H1 (cell line): ENCODE results near the gene PNPLA4. TPM values are rescaled to one million over a fixed set of nuclear protein-coding genes. Genes with fewer than 3 reads are reported as not detected.

ENCODE experiments used
- CTCF ChIA-PET: fragments of 300-600 bp; sonication (Branson Sonifier 250); formaldehyde crosslinking; loops from one replicate; lab custom pipeline; 2021; ENCODE audit not compliant: partially characterized antibody; lab: Charles Lee
- POLR2A ChIA-PET: fragments of 300-600 bp; sonication (Branson Sonifier 250); formaldehyde crosslinking; loops from one replicate; lab custom pipeline; 2021; ENCODE audit warnings: inconsistent platforms; ENCODE audit not compliant: partially characterized antibody; lab: Charles Lee
- DNase-seq, 2 experiments: peaks; one replicate each; pipeline versions ENCODE4 v3.0.0 to v3.0.0-alpha.2; 2010 to 2022; ENCODE audit warnings: low spot score in 2 of 2, low read depth in 1 of 2, mixed read lengths in 1 of 2
- FAIRE-seq: peaks from 2 replicates; lab custom pipeline; 2011; peaks lifted over from hg19 to GRCh38; lab: Jason Lieb, UNC
- H2AFZ ChIP-seq: 2 replicates; pipeline ENCODE4 v1.8.1; 2012; ENCODE audit warnings: low read length, inconsistent platforms
- H2AK5ac ChIP-seq: 2 replicates; pipeline ENCODE4 v1.6.1; 2013; ENCODE audit warnings: low read depth, low read length
- H2BK120ac ChIP-seq: replicated peaks from 2 replicates; pipeline ENCODE3; 2013; ENCODE audit warnings: low read depth, low read length, inconsistent platforms
- H2BK12ac ChIP-seq: 2 replicates; pipeline ENCODE4 v1.6.1; 2013; ENCODE audit warnings: low read depth, low read length
- H2BK15ac ChIP-seq: 2 replicates; pipeline ENCODE4 v1.6.1; 2013; ENCODE audit warnings: low read length
- H2BK20ac ChIP-seq: 2 replicates; pipeline ENCODE4 v1.6.1; 2013; ENCODE audit warnings: low read length
- H2BK5ac ChIP-seq: 2 replicates; pipeline ENCODE4 v1.6.1; 2013; ENCODE audit warnings: low read depth, low read length
- H3K14ac ChIP-seq: 2 replicates; pipeline ENCODE4 v1.6.1; 2013; ENCODE audit warnings: inconsistent platforms; ENCODE audit not compliant: insufficient read length
- H3K18ac ChIP-seq: 2 replicates; pipeline ENCODE4 v1.6.1; 2013; ENCODE audit warnings: low read length; ENCODE audit errors: extremely low read depth
- H3K23ac ChIP-seq: 2 replicates; pipeline ENCODE4 v1.6.1; 2013; ENCODE audit warnings: inconsistent platforms; ENCODE audit not compliant: insufficient read length
- H3K23me2 ChIP-seq: 2 replicates; pipeline ENCODE4 v1.6.1; 2013; ENCODE audit warnings: low read depth, low read length
- H3K27ac ChIP-seq: 2 replicates; pipeline ENCODE4 v1.6.1; 2011; ENCODE audit warnings: low read depth, low read length, inconsistent platforms
- H3K27me3 ChIP-seq, 4 experiments: replicated peaks in 1 of 4; 1 replicate in 1 of 4; 2 replicates in 3 of 4; pipeline versions ENCODE4 v1.6.1 to v1.8.1; 2011 to 2013; ENCODE audit warnings: low read length in 3 of 4, mild to moderate bottlenecking in 3 of 4, inconsistent platforms in 2 of 4, mixed read lengths in 2 of 4, moderate library complexity in 1 of 4; ENCODE audit not compliant: control insufficient read depth in 3 of 4, insufficient read depth in 3 of 4; ENCODE audit errors: extremely low read depth in 1 of 4
- H3K36me3 ChIP-seq, 4 experiments: 2 replicates each; pipeline versions ENCODE4 v1.6.1 to v1.8.1; 2011 to 2013; ENCODE audit warnings: mild to moderate bottlenecking in 4 of 4, low read length in 3 of 4, moderate library complexity in 2 of 4, control low read depth in 1 of 4, inconsistent platforms in 1 of 4; ENCODE audit not compliant: insufficient read depth in 4 of 4, control insufficient read depth in 2 of 4
- H3K4ac ChIP-seq: replicated peaks from 2 replicates; pipeline ENCODE3; 2013; ENCODE audit warnings: low read length, low read depth, mixed read lengths, inconsistent platforms; ENCODE audit not compliant: insufficient read length
- H3K4me1 ChIP-seq, 4 experiments: replicated peaks in 1 of 4; 1 replicate in 1 of 4; 2 replicates in 3 of 4; pipeline versions ENCODE4 v1.6.1 to v1.8.1; 2011 to 2013; ENCODE audit warnings: low read length in 3 of 4, inconsistent platforms in 2 of 4, mixed read lengths in 1 of 4; ENCODE audit not compliant: insufficient read depth in 4 of 4, control insufficient read depth in 3 of 4
- H3K4me2 ChIP-seq, 2 experiments: 2 replicates each; pipeline versions ENCODE4 v1.6.1 to v1.8.1; 2011 to 2013; ENCODE audit warnings: low read depth in 2 of 2, low read length in 2 of 2, control low read depth in 1 of 2, inconsistent platforms in 1 of 2, mild to moderate bottlenecking in 1 of 2; ENCODE audit not compliant: insufficient read depth in 1 of 2
- H3K4me3 ChIP-seq, 4 experiments: fragments of 200-600, 300-600 bp in 1 of 4; sonication (generic), shearing (Covaris generic), sonication (Bioruptor Twin) in 1 of 4; 2 replicates each; pipeline versions ENCODE4 v1.5.1 to v1.8.1; 2011 to 2016; ENCODE audit warnings: low read length in 4 of 4, low read depth in 3 of 4, control low read depth in 2 of 4, inconsistent platforms in 2 of 4, mild to moderate bottlenecking in 2 of 4, mixed read lengths in 1 of 4, moderate library complexity in 1 of 4; ENCODE audit not compliant: insufficient read depth in 2 of 4; ENCODE audit errors: extremely low read depth in 1 of 4
- H3K56ac ChIP-seq: replicated peaks from 2 replicates; pipeline ENCODE3; 2013; ENCODE audit warnings: low read depth, mild to moderate bottlenecking, mixed read lengths, low read length, inconsistent platforms; ENCODE audit not compliant: insufficient read length
- H3K79me1 ChIP-seq: 2 replicates; pipeline ENCODE4 v1.6.1; 2013; ENCODE audit warnings: low read depth, low read length, control low read depth
- H3K79me2 ChIP-seq, 2 experiments: 2 replicates each; pipeline versions ENCODE4 v1.6.1 to v1.8.1; 2012 to 2013; ENCODE audit warnings: low read length in 2 of 2, mild to moderate bottlenecking in 2 of 2, inconsistent platforms in 1 of 2; ENCODE audit not compliant: insufficient read depth in 2 of 2, control insufficient read depth in 1 of 2
- H3K9ac ChIP-seq, 4 experiments: replicated peaks in 1 of 4; 1 replicate in 1 of 4; 2 replicates in 3 of 4; pipeline versions ENCODE4 v1.6.1 to v1.8.1; 2011 to 2013; ENCODE audit warnings: low read depth in 3 of 4, low read length in 3 of 4, control low read depth in 2 of 4, mild to moderate bottlenecking in 2 of 4, moderate library complexity in 2 of 4, inconsistent platforms in 1 of 4; ENCODE audit errors: extremely low read depth in 1 of 4
- H3K9me3 ChIP-seq, 2 experiments: 2 replicates each; pipeline versions ENCODE4 v1.6.1 to v1.8.1; 2012 to 2013; ENCODE audit warnings: mild to moderate bottlenecking in 2 of 2, moderate library complexity in 2 of 2, control low read depth in 1 of 2, inconsistent platforms in 1 of 2, low read depth in 1 of 2, low read length in 1 of 2, mixed read lengths in 1 of 2; ENCODE audit not compliant: insufficient read depth in 2 of 2
- H4K20me1 ChIP-seq, 2 experiments: replicated peaks in 1 of 2; 2 replicates each; pipeline versions ENCODE3 to v1.8.1; 2011 to 2013; ENCODE audit warnings: inconsistent platforms in 2 of 2, low read length in 2 of 2, mild to moderate bottlenecking in 1 of 2; ENCODE audit not compliant: insufficient read depth in 2 of 2, control insufficient read depth in 1 of 2
- H4K5ac ChIP-seq: 2 replicates; pipeline ENCODE4 v1.6.1; 2013; ENCODE audit warnings: low read length, low read depth, mixed read lengths, inconsistent platforms; ENCODE audit not compliant: insufficient read length
- H4K8ac ChIP-seq: 2 replicates; pipeline ENCODE4 v1.8.0; 2013; ENCODE audit warnings: mild to moderate bottlenecking, moderate library complexity, low read length, inconsistent platforms; ENCODE audit not compliant: insufficient read depth; ENCODE audit errors: extremely low read depth
- H4K91ac ChIP-seq: replicated peaks from 2 replicates; pipeline ENCODE3; 2013; ENCODE audit warnings: low read length, mixed read lengths, inconsistent platforms; ENCODE audit not compliant: insufficient read length
- BCL11A ChIP-seq, 2 experiments: IDR thresholded peaks; one replicate each; pipeline ENCODE4 v1.6.1; 2011; ENCODE audit warnings: low read depth in 2 of 2, low read length in 2 of 2, mild to moderate bottlenecking in 2 of 2
- CHD1 ChIP-seq: IDR thresholded peaks from 2 replicates; pipeline ENCODE4 v1.6.1; 2012; ENCODE audit warnings: low read depth, low read length, improper control_type of control experiment
- EGR1 ChIP-seq: IDR thresholded peaks from 2 replicates; pipeline ENCODE4 v1.6.1; 2011; ENCODE audit warnings: low read depth, low read length, borderline replicate concordance
- GABPA ChIP-seq: IDR thresholded peaks from 2 replicates; pipeline ENCODE4 v1.6.1; 2011; ENCODE audit warnings: mild to moderate bottlenecking, low read length, moderate library complexity, borderline replicate concordance; ENCODE audit not compliant: insufficient read depth
- HDAC6 ChIP-seq: IDR thresholded peaks from one replicate; pipeline ENCODE4 v1.7.1; 2012; ENCODE audit warnings: low read depth, mild to moderate bottlenecking, inconsistent platforms, low read length, moderate library complexity
- MAFK ChIP-seq: IDR thresholded peaks from 2 replicates; pipeline ENCODE4 v1.6.1; 2012; ENCODE audit warnings: low read depth, mild to moderate bottlenecking, improper control_type of control experiment, low read length
- NANOG ChIP-seq: IDR thresholded peaks from 2 replicates; pipeline ENCODE4 v1.6.1; 2011; ENCODE audit warnings: low read length, low read depth, mild to moderate bottlenecking, inconsistent platforms; ENCODE audit not compliant: insufficient read depth, poor library complexity, severe bottlenecking
- POLR2A ChIP-seq, 2 experiments: IDR thresholded peaks; 1 replicate in 1 of 2; 2 replicates in 1 of 2; pipeline ENCODE4 v1.6.1; 2011; ENCODE audit warnings: low read depth in 2 of 2, low read length in 2 of 2, mild to moderate bottlenecking in 2 of 2; ENCODE audit errors: control extremely low read depth in 1 of 2
- RAD21 ChIP-seq, 2 experiments: IDR thresholded peaks in 1 of 2; conservative IDR thresholded peaks in 1 of 2; 2 replicates each; pipeline ENCODE4 v1.6.1; 2011; ENCODE audit warnings: low read depth in 2 of 2, low read length in 2 of 2, improper control_type of control experiment in 1 of 2, inconsistent platforms in 1 of 2, mild to moderate bottlenecking in 1 of 2, moderate library complexity in 1 of 2
- RFX5 ChIP-seq: IDR thresholded peaks from 2 replicates; pipeline ENCODE4 v1.6.1; 2011; ENCODE audit warnings: low read depth, low read length, improper control_type of control experiment, borderline replicate concordance
- SP2 ChIP-seq: IDR thresholded peaks from 2 replicates; pipeline ENCODE4 v1.6.1; 2012; ENCODE audit warnings: mild to moderate bottlenecking, low read length, inconsistent platforms
- TAF1 ChIP-seq: IDR thresholded peaks from 2 replicates; pipeline ENCODE4 v1.6.1; 2011; ENCODE audit warnings: mild to moderate bottlenecking, low read depth, low read length
- TBP ChIP-seq: IDR thresholded peaks from 2 replicates; pipeline ENCODE4 v1.6.1; 2011; ENCODE audit warnings: low read depth, low read length, improper control_type of control experiment
- YY1 ChIP-seq: IDR thresholded peaks from 2 replicates; pipeline ENCODE4 v1.6.1; 2011; ENCODE audit warnings: low read depth, mild to moderate bottlenecking, low read length
- WGBS, 2 experiments: shearing (Covaris generic) in 1 of 2; methylation state at CpG; one replicate each; pipeline versions ENCODE4 v1.1.6 to v1.1.7; 2013 to 2015; ENCODE audit warnings: low lambda C conversion rate in 2 of 2, mixed read lengths in 2 of 2, inconsistent platforms in 1 of 2, low coverage in 1 of 2, missing lambda C conversion rate in 1 of 2; ENCODE audit not compliant: insufficient replicate concordance in 2 of 2, insufficient coverage in 1 of 2, insufficient read length in 1 of 2; ENCODE audit errors: extremely low coverage in 1 of 2, missing lambda C conversion rate in 1 of 2; 5-methylcytosine and 5-hydroxymethylcytosine counted together
- polyA plus RNA-seq, 7 experiments: library from polyadenylated mRNA; depleted of rRNA in 3 of 7; stranded (reverse) in 5 of 7; unstranded in 2 of 7; fragments of >200 nt in 5 of 7; fragments of 200-250 nt in 2 of 7; gene quantifications; 1 replicate in 5 of 7; 2 replicates in 1 of 7; 4 replicates in 1 of 7; pipeline versions ENCODE4 v1.2.1 to v1.2.3, GENCODE V29; 2011 to 2013; ENCODE audit warnings: missing spikeins in 2 of 7, mixed read lengths in 2 of 7
- total RNA-seq: library from RNA; stranded (reverse); fragmentation: NEBNext Ultra II Directional; extraction: Animal tissue kit (Norgen Biotek cat#: 25700); gene quantifications from 2 replicates; pipeline ENCODE4 v1.2.1, GENCODE V29; 2021
- TF ChIP-seq, protein P1 (sequence below): IDR thresholded peaks from 2 replicates; pipeline ENCODE4 v1.6.1; 2011; ENCODE audit warnings: low read depth, mild to moderate bottlenecking, low read length; ENCODE audit not compliant: insufficient read depth

Gene PNPLA4
- total and polyA plus RNA-seq, 2 of the 8 experiments (the other 6 are each of a cell fraction or from before 2014, with no cell fraction given), result 14.3 to 18.2 TPM

DNA sequence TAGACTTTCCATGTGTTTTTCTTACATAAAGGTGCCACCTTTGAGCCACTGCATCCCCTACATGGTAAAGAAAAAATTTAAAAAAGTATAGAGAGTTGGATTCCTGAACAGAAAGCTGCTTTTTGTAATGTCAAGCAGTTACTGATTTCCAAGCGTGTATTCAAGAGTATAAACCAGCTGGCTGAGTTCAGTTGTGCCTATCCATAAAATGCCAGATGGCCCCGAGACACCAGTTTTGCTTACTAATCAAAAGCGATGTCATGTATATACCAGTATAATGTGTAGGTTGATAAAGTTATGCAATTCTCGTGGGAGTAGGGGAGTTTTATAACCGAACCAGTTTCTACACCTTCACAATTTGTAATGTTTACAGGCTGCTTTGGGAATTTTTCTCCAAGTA lies 26.2 kb upstream of the PNPLA4 start:
- POLR2A ChIA-PET, result no interaction called here
- no peaks in the 10 kb centered on the region for H3K27me3 ChIP-seq
- no peak overlapping the region for H2BK5ac ChIP-seq
- H4K20me1 ChIP-seq, result no peaks in the 10 kb centered on the region
- no peak overlapping the region for H4K5ac ChIP-seq
- H2AFZ ChIP-seq, result no peak overlapping the region
- no peak overlapping the region for H2BK12ac ChIP-seq
- no peaks in the 10 kb centered on the region; a peak in 1 of 4 replicates for H3K9me3 ChIP-seq
- H2BK120ac ChIP-seq, result no peak overlapping the region
- H3K56ac ChIP-seq, result no peak overlapping the region
- no peak overlapping the region for H3K14ac ChIP-seq
- no peak overlapping the region for H2AK5ac ChIP-seq
- no peak overlapping the region for H4K8ac ChIP-seq
- no peaks in the 10 kb centered on the region for H3K23me2 ChIP-seq
- no peak overlapping the region for H3K4me2 ChIP-seq
- no peaks in the 10 kb centered on the region for H3K79me2 ChIP-seq
- no peak overlapping the region for H2BK20ac ChIP-seq
- no peak overlapping the region for H2BK15ac ChIP-seq
- DNase-seq (no peak), FAIRE-seq (no peak)
- H3K79me1 ChIP-seq, result no peaks in the 10 kb centered on the region
- no peaks in the 10 kb centered on the region for H3K36me3 ChIP-seq
- H3K18ac ChIP-seq, result no peak overlapping the region
- CTCF ChIA-PET, result interaction anchor here (0.6 kb wide), 1 partner anchor 753 kb away, joined by 3 read pairs; no protein-coding TSS in a partner anchor
- no peak overlapping the region for H4K91ac ChIP-seq
- H3K23ac ChIP-seq, result no peak overlapping the region
- 93% methylated on average over 5 of the region's 5 CpGs; no CpG with 5 or more reads in 1 of the 2 experiments for WGBS, 2 experiments
- no peak overlapping the region for H3K4ac ChIP-seq
- no peaks in the 10 kb centered on the region for H3K4me1 ChIP-seq
- no peak overlapping the region for H3K4me3 ChIP-seq
- H3K27ac ChIP-seq, result no peak overlapping the region
- H3K9ac ChIP-seq, result no peak overlapping the region
- no peak for TF ChIP-seq NANOG
- no peak for TF ChIP-seq TBP
- no peak for TF ChIP-seq CHD1
- TF ChIP-seq, protein P1, sequence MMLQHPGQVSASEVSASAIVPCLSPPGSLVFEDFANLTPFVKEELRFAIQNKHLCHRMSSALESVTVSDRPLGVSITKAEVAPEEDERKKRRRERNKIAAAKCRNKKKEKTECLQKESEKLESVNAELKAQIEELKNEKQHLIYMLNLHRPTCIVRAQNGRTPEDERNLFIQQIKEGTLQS, result no peak
- no peak for TF ChIP-seq POLR2A (IDR thresholded peaks at IDR 0.05; ENCODE audit: control extremely low read depth in 1 of 2, low read depth in 2 of 2, low read length in 2 of 2)
- TF ChIP-seq MAFK, result no peak
- no peak for TF ChIP-seq HDAC6
- TF ChIP-seq SP2, result no peak
- no peak for TF ChIP-seq EGR1
- TF ChIP-seq RAD21 (IDR thresholded peaks at IDR 0.05 in 1 of 2, conservative IDR thresholded peaks at IDR 0.05 in 1 of 2; ENCODE audit: low read depth in 2 of 2, low read length in 2 of 2), result no peak
- no peak for TF ChIP-seq RFX5
- no peak for TF ChIP-seq TAF1
- TF ChIP-seq YY1, result no peak
- no peak for TF ChIP-seq GABPA
- TF ChIP-seq BCL11A (IDR thresholded peaks at IDR 0.05; ENCODE audit: low read depth in 2 of 2, low read length in 2 of 2), result no peak
